ENCODE results near the gene PCLO. TPM values are rescaled to one million over a fixed set of nuclear protein-coding genes. Genes with fewer than 3 reads are reported as not detected.
"Not testable (repeated sequence)": the region's sequence is repeated elsewhere in the genome, so short reads cannot be mapped to it uniquely, and the experiment has no call there.

The PCLO gene
- total RNA-seq, 2 donors from 2014 or later, result 3.2 to 4.2 TPM

GRCh38 chr7:82904871-82905270 lies 257.8 kb downstream of the PCLO start:
- no peaks in the 10 kb centered on the region for H3K9me3 Mint-ChIP-seq
- H3K27me3 Mint-ChIP-seq (ENCODE audit: insufficient read depth), result no peaks in the 10 kb centered on the region
- Histone ChIP-seq H3K4me3 (ENCODE audit: low read length) (no peak overlapping the region), H3K36me3 (ENCODE audit: control insufficient read depth, insufficient read depth, low read length) (no peaks in the 10 kb centered on the region), H3K9ac (ENCODE audit: extremely low read depth, low read length, poor library complexity, severe bottlenecking) (no peak overlapping the region), H3K27ac (ENCODE audit: low read depth, low read length) (no peak overlapping the region), H3K27me3 (ENCODE audit: control insufficient read depth, insufficient read depth, low read length, poor library complexity, severe bottlenecking) (no peaks in the 10 kb centered on the region), H3K4me1 (ENCODE audit: control insufficient read depth, insufficient read depth, low read length) (no peaks in the 10 kb centered on the region), H3K9me3 (ENCODE audit: control insufficient read depth, low read length) (no peaks in the 10 kb centered on the region)
- H3K4me1 Mint-ChIP-seq, result no peaks in the 10 kb centered on the region
- whole genome bisulfite sequencing, 2 experiments (ENCODE audit: insufficient coverage in 1 of 2, insufficient read length in 1 of 2), result 88 to 100% methylated on average over 1 to 3 of the region's 3 CpGs
- H3K36me3 Mint-ChIP-seq (ENCODE audit: low read depth), result no peaks in the 10 kb centered on the region
- no peak overlapping the region for H3K27ac Mint-ChIP-seq
- H3K4me3 Mint-ChIP-seq, result no peak overlapping the region
- DNase-seq, result no peak
- TF ChIP-seq CTCF (conservative IDR thresholded peaks at IDR 0.05), result no peak

- not testable (repeated sequence) for H3K27me3 Mint-ChIP-seq (ENCODE audit: insufficient read depth); H3K27ac Mint-ChIP-seq; H3K9me3 ChIP-seq (ENCODE audit: control insufficient read depth, low read length); H3K4me1 ChIP-seq (ENCODE audit: control insufficient read depth, insufficient read depth, low read length); DNase-seq; H3K4me3 Mint-ChIP-seq; H3K9ac ChIP-seq (ENCODE audit: extremely low read depth, low read length, poor library complexity, severe bottlenecking); H3K27ac ChIP-seq (ENCODE audit: low read depth, low read length); H3K4me1 Mint-ChIP-seq; H3K36me3 Mint-ChIP-seq (ENCODE audit: low read depth); H3K36me3 ChIP-seq (ENCODE audit: control insufficient read depth, insufficient read depth, low read length); H3K4me3 ChIP-seq (ENCODE audit: low read length); H3K9me3 Mint-ChIP-seq; H3K27me3 ChIP-seq (ENCODE audit: control insufficient read depth, insufficient read depth, low read length, poor library complexity, severe bottlenecking)
- 85% methylated on average over 2 of the region's 2 CpGs; no CpG with 5 or more reads in 1 of the 2 experiments for WGBS, 2 experiments (ENCODE audit: insufficient coverage in 1 of 2, insufficient read length in 1 of 2)
Measured at GRCh38 chr7:82901098-82901497, 261.6 kb downstream of the PCLO start.

GRCh38 chr7:82897500-82897899 lies 265.2 kb downstream of the PCLO start:
- Histone ChIP-seq H3K4me1 (ENCODE audit: control insufficient read depth, insufficient read depth, low read length) (no peaks in the 10 kb centered on the region), H3K9ac (ENCODE audit: extremely low read depth, low read length, poor library complexity, severe bottlenecking) (no peak overlapping the region)
- 100% methylated on average over 1 of the region's 3 CpGs; no CpG with 5 or more reads in 1 of the 2 experiments for WGBS, 2 experiments (ENCODE audit: insufficient coverage in 1 of 2, insufficient read length in 1 of 2)

GRCh38 chr7:82894341-82894740 lies 268.3 kb downstream of the PCLO start:
- not testable (repeated sequence) for H3K9me3 ChIP-seq (ENCODE audit: control insufficient read depth, low read length); H3K36me3 ChIP-seq (ENCODE audit: control insufficient read depth, insufficient read depth, low read length); H3K9ac ChIP-seq (ENCODE audit: extremely low read depth, low read length, poor library complexity, severe bottlenecking); H3K4me1 Mint-ChIP-seq; H3K9me3 Mint-ChIP-seq; H3K27me3 Mint-ChIP-seq (ENCODE audit: insufficient read depth); H3K4me3 Mint-ChIP-seq; H3K4me3 ChIP-seq (ENCODE audit: low read length); H3K36me3 Mint-ChIP-seq (ENCODE audit: low read depth); H3K27ac Mint-ChIP-seq; H3K27ac ChIP-seq (ENCODE audit: low read depth, low read length); H3K27me3 ChIP-seq (ENCODE audit: control insufficient read depth, insufficient read depth, low read length, poor library complexity, severe bottlenecking); H3K4me1 ChIP-seq (ENCODE audit: control insufficient read depth, insufficient read depth, low read length)
- peak; percentile 46 for DNase-seq
- WGBS, 2 experiments (ENCODE audit: insufficient coverage in 1 of 2, insufficient read length in 1 of 2), result 67 to 69% methylated on average over 5 to 7 of the region's 7 CpGs

More at GRCh38 chr7:82897500-82897899, 265.2 kb downstream of the PCLO start:
- no peaks in the 10 kb centered on the region for H3K27me3 Mint-ChIP-seq (ENCODE audit: insufficient read depth)
- H3K4me1 Mint-ChIP-seq, result no peaks in the 10 kb centered on the region
- no peaks in the 10 kb centered on the region for H3K27me3 ChIP-seq (ENCODE audit: control insufficient read depth, insufficient read depth, low read length, poor library complexity, severe bottlenecking)
- H3K27ac Mint-ChIP-seq, result no peak overlapping the region
- H3K4me3 ChIP-seq (ENCODE audit: low read length), result no peak overlapping the region
- H3K9me3 ChIP-seq (ENCODE audit: control insufficient read depth, low read length), result no peaks in the 10 kb centered on the region
- H3K4me3 Mint-ChIP-seq, result no peak overlapping the region
- H3K27ac ChIP-seq (ENCODE audit: low read depth, low read length), result no peak overlapping the region
- H3K36me3 ChIP-seq (ENCODE audit: control insufficient read depth, insufficient read depth, low read length), result no peaks in the 10 kb centered on the region
- H3K36me3 Mint-ChIP-seq (ENCODE audit: low read depth), result no peaks in the 10 kb centered on the region
- H3K9me3 Mint-ChIP-seq, result no peaks in the 10 kb centered on the region
- TF ChIP-seq CTCF (conservative IDR thresholded peaks at IDR 0.05), result no peak
- no peak for DNase-seq
